KOPT-K1 (cell line): ENCODE measurements around the gene GPC6.

Source experiments
- H3K27ac ChIP-seq: fragments of 200-600 bp; sonication (generic); 2 replicates; pipeline ENCODE4 v1.5.1; 2016; ENCODE audit warnings: antibody characterized with exemption, mild to moderate bottlenecking, low read depth, low read length; ENCODE audit not compliant: poor library complexity, severe bottlenecking
- H3K36me3 ChIP-seq: fragments of 200-600 bp; sonication (generic); 2 replicates; pipeline ENCODE4 v1.5.1; 2017; ENCODE audit warnings: antibody characterized with exemption, mild to moderate bottlenecking, low read length, moderate library complexity; ENCODE audit not compliant: insufficient read depth
- H3K9me3 ChIP-seq: fragments of 200-600 bp; sonication (generic); 2 replicates; pipeline ENCODE4 v1.5.1; 2017; ENCODE audit warnings: antibody characterized with exemption, low read length, mild to moderate bottlenecking; ENCODE audit not compliant: insufficient read depth, poor library complexity, severe bottlenecking

The GPC6 gene

DNA sequence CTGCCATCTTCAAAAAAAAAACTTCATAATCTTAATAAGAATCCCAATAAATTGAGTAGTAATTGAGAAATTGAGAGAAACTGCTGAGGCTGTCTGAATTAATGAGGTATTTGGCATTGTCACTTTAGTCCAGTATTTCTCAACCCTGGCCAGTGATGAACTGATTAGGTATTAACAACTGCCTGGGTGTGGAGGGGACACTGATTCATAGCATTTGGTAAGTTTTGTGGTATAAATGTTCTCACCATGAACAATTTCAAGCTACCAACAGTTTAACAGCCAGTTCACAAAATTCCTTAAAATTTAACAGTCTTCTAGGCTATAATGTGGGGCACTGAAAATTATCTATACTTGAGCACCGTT lies 18.3 kb downstream of the GPC6 start:
- Histone ChIP-seq H3K27ac (no peak overlapping the region), H3K36me3 (no peaks in the 10 kb centered on the region), H3K9me3 (no peaks in the 10 kb centered on the region)

- Histone ChIP-seq H3K9me3 (no peaks in the 10 kb centered on the region), H3K27ac (no peak overlapping the region), H3K36me3 (no peaks in the 10 kb centered on the region)
These were observed 19.5 kb downstream of the GPC6 start for GRCh38 chr13:93246069-93246468.

- H3K36me3 ChIP-seq: no peaks in the 10 kb centered on the region
- no peak overlapping the region for H3K27ac ChIP-seq
- no peaks in the 10 kb centered on the region for H3K9me3 ChIP-seq
These were observed 22.0 kb downstream of the GPC6 start for GRCh38 chr13:93248627-93249047.

DNA sequence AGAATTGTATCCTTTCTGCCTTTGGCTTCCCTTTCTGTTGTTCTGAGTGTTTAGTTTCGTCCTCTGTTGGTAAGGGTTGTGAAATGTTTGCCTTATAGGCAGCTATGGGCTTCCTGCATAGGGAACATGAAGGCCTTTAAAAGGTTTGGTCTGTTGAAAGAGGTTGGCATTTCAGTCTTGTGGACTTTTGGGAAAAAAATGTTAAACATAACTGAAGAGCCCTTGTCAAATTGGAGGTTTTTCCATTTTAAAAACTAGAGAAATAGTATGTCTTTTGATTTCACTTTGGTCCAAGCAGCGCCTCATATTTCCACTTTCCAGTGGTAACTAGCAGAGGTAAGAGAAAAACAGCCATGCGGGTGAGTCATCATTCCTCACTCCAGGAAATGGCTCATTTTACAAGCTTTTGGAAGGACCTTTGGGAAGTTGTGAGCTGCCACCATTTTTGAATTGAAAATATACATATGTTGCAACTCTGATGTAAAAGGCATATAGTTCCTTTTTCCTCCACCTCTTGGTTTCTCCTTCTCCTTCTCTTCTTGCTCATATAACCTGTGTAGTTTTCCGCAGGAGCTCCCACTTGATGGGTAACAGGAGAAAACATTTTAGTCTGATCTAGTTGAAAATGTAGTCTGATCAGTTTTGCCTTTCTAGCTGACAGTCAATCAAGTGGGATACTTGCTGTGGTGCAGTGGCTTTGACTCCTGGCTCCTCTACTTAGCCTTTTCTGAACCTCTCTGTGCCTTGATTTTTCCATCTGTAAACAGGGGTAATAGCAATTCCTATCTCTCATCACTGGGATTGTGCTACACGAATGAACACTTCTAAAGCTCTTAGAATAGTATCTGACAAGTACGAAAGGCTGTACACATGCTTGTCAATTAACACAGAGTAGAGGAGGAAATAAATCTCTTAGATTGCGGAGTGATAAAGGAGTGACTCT lies 23.0 kb downstream of the GPC6 start:
- Histone ChIP-seq H3K27ac (no peak overlapping the region), H3K9me3 (no peaks in the 10 kb centered on the region), H3K36me3 (no peaks in the 10 kb centered on the region)

GRCh38 chr13:93254775-93255174 lies 28.2 kb downstream of the GPC6 start:
- no peaks in the 10 kb centered on the region for H3K9me3 ChIP-seq
- H3K36me3 ChIP-seq: no peaks in the 10 kb centered on the region
- H3K27ac ChIP-seq: no peak overlapping the region

DNA sequence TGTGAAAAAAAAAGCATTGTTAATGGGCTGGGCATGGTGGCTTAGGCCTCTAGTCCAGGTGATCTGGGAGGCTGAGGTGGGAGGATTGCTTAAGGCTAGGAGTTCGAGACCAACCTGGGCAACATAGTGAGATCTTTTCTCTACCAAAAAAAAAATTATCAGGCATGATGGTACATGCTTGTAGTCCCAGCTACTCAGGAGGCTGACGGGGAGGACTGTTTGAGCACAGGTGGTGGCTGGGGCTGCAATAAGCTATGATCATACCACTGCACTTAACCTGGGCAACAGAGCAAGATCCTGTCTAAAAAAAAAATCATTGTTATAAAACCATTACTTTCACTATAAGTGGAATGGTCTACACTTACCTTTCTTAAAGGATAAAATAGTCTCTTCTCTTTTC lies 30.4 kb downstream of the GPC6 start:
- Histone ChIP-seq H3K9me3 (no peaks in the 10 kb centered on the region), H3K27ac (no peak overlapping the region), H3K36me3 (no peaks in the 10 kb centered on the region)

GRCh38 chr13:93259527-93260080 lies 33.0 kb downstream of the GPC6 start:
- no peaks in the 10 kb centered on the region for H3K9me3 ChIP-seq
- no peaks in the 10 kb centered on the region for H3K36me3 ChIP-seq
- no peak overlapping the region for H3K27ac ChIP-seq

DNA sequence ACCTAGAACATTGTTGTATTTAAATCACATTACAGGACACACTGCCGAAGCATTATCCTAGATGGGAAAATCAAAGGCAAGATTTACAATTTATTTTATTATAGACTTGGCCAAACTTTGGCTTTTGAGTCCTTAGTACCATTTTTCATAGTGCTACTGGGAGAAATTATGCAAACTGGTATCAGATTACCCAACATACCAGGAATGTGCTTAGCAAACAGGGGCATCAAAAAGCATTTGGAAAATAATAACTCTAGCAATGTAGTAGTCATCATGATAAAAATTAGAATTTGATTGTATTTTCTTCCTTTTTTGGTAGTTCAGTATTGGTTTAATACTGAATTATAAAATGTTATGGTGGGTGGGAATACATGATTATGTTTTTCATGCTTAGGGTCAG lies 34.0 kb downstream of the GPC6 start:
- Histone ChIP-seq H3K27ac (no peak overlapping the region), H3K9me3 (no peaks in the 10 kb centered on the region), H3K36me3 (no peaks in the 10 kb centered on the region)

DNA sequence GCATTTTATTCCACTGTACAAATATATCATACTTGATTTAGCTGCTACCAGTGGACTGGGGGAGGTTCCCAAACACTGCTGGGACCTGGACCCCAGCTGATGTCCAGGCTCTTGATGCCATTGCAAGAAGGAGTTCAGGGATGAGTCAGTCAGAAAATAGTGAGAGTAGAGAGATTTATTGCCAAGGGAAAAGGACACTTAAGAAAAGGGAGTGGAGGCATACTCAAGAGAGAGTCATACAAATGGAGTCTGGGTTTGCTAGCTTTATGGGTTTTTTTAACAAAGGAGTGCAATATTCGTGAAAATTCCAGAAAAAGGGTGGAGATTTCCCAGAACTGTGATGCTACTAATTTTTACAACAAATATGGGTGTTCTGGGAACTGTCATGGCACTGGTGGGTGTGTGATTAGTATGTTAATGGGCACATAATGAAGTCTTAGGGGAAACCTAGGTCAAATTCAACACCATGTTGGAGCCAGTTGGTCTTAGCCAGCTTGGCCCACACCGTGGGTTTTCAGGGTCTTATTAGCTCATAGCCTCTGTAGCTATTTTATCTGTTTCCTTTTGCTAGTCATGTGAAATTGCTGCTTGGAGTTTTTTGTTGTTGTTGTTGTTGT lies 36.2 kb downstream of the GPC6 start:
- Histone ChIP-seq H3K9me3 (no peaks in the 10 kb centered on the region), H3K27ac (no peak overlapping the region), H3K36me3 (no peaks in the 10 kb centered on the region)

GRCh38 chr13:93264876-93265275 lies 38.3 kb downstream of the GPC6 start:
- no peaks in the 10 kb centered on the region for H3K9me3 ChIP-seq
- H3K36me3 ChIP-seq: no peaks in the 10 kb centered on the region
- H3K27ac ChIP-seq: no peak overlapping the region

DNA sequence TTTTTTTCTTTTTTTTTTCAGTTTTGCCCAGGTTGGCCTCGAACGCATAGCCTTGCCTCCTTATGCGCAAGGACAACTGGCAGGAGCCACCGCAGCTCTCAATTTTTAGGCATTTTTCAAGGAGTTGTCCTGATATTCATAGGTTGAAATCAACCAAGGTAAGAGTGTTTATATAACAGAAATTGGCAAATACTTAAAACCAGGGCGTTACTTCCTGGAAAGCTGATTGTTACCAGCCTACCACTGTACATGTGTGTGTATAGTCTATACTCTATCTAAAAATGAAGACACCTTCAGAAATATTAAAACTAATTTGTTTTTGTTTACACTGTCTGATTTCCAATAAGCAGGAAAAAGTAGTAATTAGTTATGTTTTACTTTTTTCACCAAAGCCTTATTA lies 39.2 kb downstream of the GPC6 start:
- Histone ChIP-seq H3K9me3 (no peaks in the 10 kb centered on the region), H3K36me3 (no peaks in the 10 kb centered on the region), H3K27ac (no peak overlapping the region)

GRCh38 chr13:93266681-93267080 lies 40.1 kb downstream of the GPC6 start:
- H3K27ac ChIP-seq: no peak overlapping the region
- no peaks in the 10 kb centered on the region for H3K36me3 ChIP-seq
- H3K9me3 ChIP-seq: no peaks in the 10 kb centered on the region

- Histone ChIP-seq H3K36me3 (no peaks in the 10 kb centered on the region), H3K9me3 (no peaks in the 10 kb centered on the region), H3K27ac (no peak overlapping the region)
These were observed 41.9 kb downstream of the GPC6 start for GRCh38 chr13:93268327-93269028.

DNA sequence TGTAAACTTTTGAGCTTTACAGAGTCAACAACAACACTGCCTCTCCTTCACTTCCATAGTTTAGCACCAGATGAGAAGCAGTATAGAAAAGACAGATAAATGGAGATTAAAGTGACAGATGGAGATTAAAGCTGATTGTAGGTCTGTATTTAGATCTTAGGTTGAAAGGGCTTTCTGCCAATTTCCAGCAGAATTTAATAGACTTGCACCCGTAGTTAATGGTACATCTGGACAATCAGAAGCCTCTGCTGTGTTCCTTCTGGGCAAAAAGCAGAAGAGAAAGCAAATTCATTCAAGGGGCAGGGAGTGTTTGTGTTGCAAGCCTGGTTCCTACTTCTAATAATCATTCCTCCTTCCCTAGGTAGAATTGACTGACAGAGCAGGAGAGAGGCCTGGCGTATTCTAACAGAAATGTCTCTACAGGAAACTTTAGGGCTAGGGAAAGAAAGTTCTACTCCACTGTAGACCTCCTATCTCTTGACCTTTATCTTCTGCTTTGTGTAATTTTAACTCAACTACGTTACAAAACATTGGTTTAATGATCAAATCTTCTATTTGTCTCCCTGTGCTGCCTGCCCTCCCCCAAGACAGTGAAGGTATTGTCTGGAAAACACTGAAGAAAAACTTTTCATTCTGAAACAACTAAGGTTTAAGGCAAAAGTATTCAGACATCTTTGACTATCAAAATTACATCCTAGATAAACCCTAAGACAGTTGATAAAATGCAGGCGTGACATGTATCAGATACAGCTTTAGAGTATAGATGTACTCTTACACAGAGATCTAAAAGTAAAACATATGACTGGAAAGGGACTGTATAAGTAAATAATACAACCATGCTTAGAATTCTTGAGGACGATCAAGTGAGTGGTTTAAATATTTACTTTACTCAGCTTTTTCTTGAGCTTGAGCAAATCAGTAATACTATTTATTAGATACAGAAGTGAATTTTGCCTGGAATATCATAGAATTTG lies 44.4 kb downstream of the GPC6 start:
- no peaks in the 10 kb centered on the region for H3K9me3 ChIP-seq
- no peaks in the 10 kb centered on the region for H3K36me3 ChIP-seq
- H3K27ac ChIP-seq: no peak overlapping the region
